GM18505 (cell line): ENCODE results near the gene FBXO8.
A peak's percentile ranks its signal among the peaks of the same experiment; 100 is the strongest.

ENCODE experiments used
- ATAC-seq: cut with Tn5 transposase; IDR thresholded peaks from one replicate; pipeline ENCODE4 v1.9.1; 2021; ENCODE audit not compliant: unreplicated experiment
- POLR2A ChIP-seq: IDR thresholded peaks from 4 replicates; pipeline ENCODE4 v1.6.1; 2011; ENCODE audit warnings: borderline replicate concordance; ENCODE audit not compliant: insufficient read depth, insufficient read length; ENCODE audit errors: extremely low read depth

The FBXO8 gene

DNA sequence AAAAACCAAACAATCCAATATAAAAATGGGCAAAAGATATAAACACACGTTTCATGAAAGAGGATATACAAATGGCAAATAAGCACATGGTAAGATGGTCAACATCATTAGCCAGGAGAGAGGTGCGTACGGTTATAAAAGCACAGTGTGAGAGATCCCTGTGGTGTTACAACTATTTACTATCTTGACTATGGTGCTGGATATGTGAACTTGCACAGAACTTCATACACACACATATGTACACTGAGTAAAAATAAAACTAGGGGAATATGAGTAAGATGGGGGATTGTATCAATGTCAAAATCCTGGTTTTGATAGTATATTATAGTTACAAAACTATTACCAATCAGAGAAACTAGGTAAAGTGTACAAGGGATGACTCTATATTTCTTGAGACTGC lies 8.4 kb downstream of the FBXO8 start:
- ATAC-seq = no peak

DNA sequence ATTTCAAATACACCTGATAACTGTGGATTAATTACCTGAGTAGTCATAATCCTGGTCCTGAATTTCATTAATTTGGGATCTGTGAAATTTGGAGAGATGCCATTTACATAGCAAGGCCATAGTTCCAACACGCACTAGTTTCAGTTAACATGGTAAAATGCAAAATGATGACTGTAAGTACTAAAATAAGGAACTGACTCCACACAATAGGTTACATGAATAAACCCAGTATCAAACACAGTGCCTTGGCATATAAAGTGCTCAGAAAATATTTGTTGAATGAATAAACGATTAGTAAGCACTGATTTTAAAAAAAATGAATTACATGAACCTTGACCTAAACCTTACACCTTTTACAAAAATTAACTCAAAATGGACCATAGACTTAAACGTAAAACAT lies 9.0 kb downstream of the FBXO8 start:
- no peak for TF ChIP-seq POLR2A
- no peak for ATAC-seq

More for the DNA sequence above, 8.4 kb downstream of the FBXO8 start:
- no peak for TF ChIP-seq POLR2A

DNA sequence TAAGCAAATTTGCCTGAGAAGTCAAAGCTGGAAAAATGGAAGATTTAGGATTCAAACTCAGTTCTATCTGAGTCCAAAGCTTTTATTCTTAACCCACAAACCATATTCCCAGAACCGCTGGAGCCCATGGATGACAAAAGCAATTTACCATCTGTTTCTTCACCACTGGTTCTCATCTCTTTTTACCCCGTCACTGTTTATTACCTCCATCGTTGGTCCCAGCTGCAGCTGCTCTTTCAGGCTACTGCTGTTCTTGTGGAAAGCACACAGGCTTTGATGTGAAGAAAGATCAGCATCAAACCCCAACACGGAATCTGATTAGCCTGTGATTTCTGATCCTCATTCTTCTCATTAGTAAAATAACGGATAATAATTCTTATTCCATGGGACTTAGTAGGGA lies 9.5 kb downstream of the FBXO8 start:
- no peak for ATAC-seq
- no peak for TF ChIP-seq POLR2A

DNA sequence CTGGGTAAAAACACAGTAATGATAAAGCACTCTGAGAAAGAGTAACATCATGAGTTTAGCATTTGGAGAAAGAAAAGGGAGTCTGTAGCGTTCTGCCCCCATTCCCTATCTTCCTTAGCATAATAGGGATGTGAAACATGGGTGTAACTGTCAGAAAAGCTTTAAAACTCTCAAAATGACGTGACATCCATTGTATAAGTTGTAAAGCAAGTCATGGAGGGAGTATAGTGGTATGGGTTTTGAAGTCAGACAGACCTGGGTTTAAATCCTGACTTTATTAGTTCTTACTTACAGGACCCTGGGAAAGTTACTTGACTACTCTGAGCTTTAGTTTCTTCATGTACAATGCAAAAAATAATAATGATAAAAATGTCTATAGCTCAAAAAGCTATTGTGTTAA lies 17.1 kb downstream of the FBXO8 start:
- no peak for TF ChIP-seq POLR2A
- no peak for ATAC-seq

DNA sequence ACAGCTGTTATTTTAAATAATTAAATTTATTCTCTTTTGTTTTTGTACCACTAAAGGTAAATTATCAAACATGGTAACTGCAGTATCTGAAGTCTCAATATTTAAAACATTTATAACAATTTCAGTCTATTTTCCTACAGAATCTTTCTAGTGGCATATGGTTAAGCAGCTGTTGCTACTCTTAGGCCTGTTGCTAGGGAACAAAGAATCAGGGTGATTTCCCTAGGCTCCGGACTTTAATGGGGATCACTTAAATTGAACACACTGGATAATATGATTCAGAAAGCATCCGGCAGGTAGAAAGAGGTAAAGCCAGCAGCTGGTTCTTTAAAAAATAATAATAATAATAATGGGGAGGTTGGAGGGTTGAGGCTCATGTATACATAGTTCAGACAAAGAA lies 17.6 kb downstream of the FBXO8 start:
- TF ChIP-seq POLR2A = no peak
- no peak for ATAC-seq

- ATAC-seq = no peak
- no peak for TF ChIP-seq POLR2A
Measured at GRCh38 chr4:174263445-174263736, 20.1 kb downstream of the FBXO8 start.

DNA sequence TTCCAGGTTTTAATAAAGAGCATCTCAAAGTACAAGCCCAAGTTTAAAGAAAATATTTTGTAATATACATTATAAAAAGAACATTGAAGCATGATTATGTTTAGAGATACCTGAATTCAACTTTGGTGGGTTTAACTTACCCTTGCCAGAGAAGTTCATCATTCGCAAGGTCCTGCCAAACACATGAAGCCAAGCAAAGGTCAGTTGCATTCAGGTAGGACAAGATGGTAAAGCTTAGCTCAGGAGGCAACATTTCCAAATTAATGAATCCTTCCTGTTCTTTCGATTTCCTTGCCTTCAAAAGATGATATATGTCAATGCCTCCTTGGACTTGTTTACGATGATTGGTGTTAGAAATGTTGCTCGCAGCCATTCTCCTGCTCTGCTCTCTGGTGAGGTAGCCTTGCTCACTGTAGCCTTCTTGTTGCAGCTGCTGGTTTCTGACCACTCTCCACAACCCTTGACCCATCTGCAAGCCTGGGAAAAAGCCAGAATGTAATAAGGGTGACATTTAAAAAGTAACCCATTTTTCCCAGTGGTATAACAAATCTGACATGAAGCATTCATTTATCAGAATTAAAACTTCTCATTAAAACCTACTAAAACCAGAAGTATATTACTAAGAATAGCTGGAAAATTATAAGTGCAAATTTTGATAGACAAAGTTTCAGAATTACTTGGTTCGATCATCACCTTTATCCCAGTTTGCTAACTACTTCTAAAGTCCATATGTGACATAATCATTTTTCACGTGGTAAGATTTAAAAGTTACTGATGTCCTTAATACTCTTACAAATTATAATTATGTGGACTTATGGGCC lies 20.6 kb downstream of the FBXO8 start:
- TF ChIP-seq POLR2A = no peak
- ATAC-seq = no peak

DNA sequence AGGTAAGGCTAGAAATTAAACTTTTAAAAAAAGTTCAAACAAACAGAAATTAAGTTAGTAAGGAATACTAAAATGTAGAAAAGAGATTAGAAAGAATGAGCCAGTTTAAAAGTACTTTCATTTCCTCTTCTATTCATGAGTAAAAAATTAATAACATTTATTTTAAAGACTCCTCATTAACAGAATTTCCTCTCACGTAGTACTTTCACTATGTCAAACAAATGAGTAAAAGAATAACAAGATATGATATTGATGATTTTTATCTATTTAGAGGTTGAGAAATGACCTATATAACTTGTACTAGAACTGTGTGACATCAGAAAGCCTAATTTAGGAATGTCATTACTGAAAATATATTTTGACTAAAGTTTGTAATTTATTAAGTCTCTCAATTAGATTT lies 22.0 kb downstream of the FBXO8 start:
- peak; percentile 37 for ATAC-seq

DNA sequence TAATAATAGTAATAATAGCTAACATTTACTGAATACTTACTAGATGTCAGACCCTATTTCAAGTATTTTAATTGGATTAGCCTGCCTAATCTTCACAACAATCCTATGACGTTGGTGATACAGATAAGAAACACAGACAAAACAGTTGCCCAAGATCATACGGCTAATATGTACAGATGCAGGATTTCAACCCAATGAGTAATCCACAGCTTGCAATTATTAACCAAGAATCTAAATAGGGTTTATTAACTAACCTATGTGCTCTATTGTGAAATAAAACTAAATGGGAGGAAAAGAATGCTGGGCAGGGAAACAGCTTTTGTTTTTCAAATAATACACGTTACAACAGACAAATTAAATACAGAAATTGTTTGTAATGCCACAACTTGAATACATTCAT lies 23.4 kb downstream of the FBXO8 start:
- TF ChIP-seq POLR2A = no peak
- ATAC-seq = no peak

DNA sequence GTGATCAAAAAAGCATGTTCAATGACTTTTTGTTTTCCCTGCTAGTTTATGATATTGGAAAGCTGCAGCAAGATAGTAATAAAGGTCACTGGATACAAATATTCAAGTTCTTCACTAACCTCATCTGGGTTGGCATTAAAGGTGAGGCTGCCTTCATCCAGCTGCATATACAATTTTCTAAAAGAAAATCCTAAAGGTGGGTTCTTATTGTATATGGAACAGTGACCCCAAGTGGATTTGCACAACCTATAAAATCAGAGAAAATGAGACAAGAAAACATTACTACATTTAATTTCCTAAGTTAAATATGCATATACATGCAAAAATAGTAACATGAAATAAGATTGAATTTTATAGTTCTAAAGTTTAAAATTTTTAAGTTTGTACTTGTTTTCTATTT lies 23.9 kb downstream of the FBXO8 start:
- TF ChIP-seq POLR2A = no peak
- ATAC-seq = no peak

DNA sequence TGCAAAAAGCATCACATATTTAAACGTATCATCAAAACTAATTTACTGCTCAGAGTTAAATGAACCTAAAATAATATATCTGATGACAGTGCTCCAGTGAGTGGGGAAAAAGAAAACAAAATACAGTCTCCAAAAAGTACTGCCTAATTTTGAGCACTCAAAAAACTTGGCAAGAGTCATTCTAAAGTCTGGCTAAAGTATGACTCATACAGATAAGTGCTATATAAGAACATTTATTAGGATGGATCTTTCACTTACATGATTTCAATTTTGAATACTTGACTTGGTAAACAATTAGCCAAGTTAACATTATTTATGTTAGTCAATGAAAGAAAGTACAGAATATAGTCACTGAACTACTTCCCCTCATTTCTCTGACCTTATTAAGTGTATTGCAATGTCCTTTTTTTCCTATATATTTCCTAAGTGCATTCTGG lies 27.2 kb downstream of the FBXO8 start:
- TF ChIP-seq POLR2A = no peak
- no peak for ATAC-seq

GRCh38 chr4:174255786-174256185 lies 27.7 kb downstream of the FBXO8 start:
- no peak for ATAC-seq
- no peak for TF ChIP-seq POLR2A

- no peak for ATAC-seq
- TF ChIP-seq POLR2A = no peak
Measured at GRCh38 chr4:174255374-174255773, 28.1 kb downstream of the FBXO8 start.

- no peak for TF ChIP-seq POLR2A
- no peak for ATAC-seq
Measured at GRCh38 chr4:174254613-174255012, 28.9 kb downstream of the FBXO8 start.

DNA sequence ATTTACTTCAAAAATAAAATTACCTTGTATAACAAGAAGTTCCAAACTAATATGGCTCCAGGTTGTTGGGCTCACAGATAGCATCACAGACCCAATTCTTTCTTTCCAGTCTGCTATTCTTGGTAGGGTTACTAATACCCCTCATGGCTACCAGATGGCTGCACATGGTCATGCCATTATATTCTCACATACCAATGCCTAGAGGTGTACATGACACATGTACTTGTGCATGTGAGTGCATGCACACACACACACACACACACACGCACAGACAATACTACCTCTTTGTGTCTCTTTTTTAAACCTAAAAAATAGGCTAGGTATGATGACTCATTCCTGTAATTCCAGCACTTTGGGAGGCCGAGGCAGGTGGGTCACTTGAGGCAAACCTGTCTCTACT lies 31.1 kb downstream of the FBXO8 start:
- no peak for ATAC-seq
- TF ChIP-seq POLR2A = no peak

- TF ChIP-seq POLR2A = no peak
- ATAC-seq = no peak
Measured at GRCh38 chr4:174248407-174248806, 35.1 kb downstream of the FBXO8 start.

GRCh38 chr4:174245714-174246113 lies 37.8 kb downstream of the FBXO8 start:
- no peak for TF ChIP-seq POLR2A
- ATAC-seq = no peak
